ENCODE data around the gene RASEF.
"Not testable (repeated sequence)": the region's sequence is repeated elsewhere in the genome, so short reads cannot be mapped to it uniquely, and the experiment has no call there.

The RASEF gene

DNA sequence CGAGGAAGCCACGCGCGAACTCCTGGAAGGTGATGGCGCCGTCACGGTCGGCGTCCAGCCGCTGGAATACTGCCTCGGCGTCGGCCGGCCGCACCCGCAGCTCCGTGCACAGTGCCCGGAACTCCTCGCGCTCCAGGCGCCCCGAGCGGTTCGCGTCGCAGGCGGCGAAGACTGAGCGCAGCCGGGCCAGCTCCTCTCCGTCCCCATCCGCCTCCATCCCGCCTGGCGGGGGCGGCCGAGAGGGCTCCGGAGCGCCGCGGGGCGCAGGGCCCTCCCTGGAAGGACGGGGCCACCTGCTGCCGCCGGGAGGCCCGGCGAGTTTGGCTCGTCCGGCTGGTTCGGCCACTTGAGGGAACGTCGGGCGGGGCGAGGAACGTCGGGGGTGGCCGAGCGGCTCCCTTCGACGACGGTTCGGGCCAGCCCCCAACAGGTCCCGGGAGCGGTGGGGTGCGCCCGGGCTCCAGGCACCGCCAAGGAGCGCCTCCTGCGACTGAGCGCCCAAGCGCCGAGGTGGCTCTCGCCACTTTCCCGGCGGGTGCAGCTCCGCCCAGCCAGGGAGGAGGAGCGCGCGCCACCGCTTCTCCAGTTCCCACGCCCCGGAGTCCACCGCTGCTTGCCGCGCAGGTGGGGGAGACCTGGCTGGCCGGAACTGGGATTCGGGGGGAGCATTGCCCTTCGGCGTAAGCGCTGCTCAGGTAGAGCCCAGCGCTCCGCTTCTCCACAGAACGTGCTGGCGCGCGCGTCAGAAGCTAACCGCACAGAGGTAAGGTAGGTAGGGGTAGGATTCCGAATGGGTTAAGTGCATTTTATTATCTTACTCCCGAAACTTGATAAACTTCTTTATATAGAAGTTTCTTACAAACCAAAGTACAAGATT lies at the start of gene RASEF:
TSS of gene RASEF (minus strand) at position 492 of the 877 bp plus-strand sequence. CDS start at position 217, 275 bp downstream.
- DNase-seq (ENCODE audit: low read depth): no peak

DNA sequence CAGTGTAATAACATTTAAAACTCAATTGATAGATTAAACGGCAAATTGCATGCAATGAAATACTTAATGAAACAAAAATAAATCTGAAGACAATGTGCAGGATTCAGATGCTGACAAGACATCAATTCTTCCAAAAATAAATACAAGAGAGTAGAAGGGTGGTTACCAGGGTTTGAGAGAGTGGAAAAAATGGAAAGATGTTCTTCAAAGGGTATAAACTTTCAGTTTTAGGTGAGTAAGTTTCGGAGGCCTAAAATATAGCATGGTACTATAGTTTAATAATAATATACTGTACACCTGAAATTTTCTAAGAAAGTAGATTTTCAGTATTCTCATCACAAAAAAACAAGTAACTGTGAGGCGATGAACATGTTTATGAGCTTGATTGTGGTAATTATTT lies 48.2 kb upstream of the RASEF start:
- DNase-seq (ENCODE audit: low read depth): no peak

DNA sequence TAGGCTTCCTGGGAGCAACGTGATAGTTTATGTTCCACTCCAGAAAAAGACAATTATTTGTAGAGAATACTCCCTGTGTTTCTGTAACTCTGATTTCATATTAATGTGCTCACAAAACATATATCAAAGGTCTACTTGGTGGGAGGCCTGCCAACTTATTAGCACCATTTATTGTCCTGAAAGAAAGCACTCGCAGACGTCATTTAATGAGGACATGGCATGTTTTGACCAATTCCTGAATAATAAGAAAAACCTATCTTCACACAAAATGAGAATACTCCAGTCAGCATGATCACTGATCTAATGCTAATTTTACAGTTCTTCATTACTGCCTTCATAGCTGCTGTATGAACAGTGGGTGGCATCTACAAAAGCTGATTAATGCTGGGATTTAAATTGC lies 46.4 kb upstream of the RASEF start:
- no peak for DNase-seq (ENCODE audit: low read depth)

DNA sequence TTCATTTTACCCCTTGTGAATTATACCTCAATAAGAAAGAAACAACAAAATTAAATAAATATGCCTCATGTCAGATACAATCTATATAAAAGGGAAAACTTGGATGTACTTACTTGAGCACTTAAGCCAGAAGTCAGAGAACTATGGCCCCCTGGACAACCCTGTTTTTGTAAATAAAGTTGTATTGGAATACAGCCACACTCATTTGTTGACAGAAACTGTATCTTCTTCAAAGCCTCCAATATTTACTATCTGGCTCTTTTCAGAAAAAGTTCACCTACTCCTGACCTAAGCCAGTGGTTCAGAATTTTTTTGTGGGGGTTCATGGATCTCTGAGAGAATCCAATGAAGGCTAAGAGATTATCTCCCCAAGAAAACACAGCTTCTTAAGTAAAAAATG lies 45.3 kb upstream of the RASEF start:
- DNase-seq (ENCODE audit: low read depth): no peak

DNA sequence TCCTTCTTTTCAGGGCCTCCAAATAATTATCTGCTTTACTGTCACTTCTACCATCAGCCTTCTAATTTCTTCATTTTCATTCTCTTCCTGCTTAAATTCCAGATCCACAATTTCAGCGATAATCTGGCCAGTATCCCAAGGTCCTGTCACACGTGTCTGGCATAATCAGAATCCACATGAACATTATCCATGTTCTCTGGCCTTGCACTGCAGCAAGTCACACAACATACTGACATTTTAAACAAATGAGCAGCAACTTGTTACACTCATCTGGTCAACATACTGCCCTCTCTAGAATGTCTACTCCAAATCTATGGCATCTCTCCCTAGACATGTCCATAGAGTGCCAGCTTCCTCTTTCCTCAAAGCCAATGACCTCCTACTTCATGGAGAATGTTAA lies 43.8 kb upstream of the RASEF start:
- no peak for DNase-seq (ENCODE audit: low read depth)

DNA sequence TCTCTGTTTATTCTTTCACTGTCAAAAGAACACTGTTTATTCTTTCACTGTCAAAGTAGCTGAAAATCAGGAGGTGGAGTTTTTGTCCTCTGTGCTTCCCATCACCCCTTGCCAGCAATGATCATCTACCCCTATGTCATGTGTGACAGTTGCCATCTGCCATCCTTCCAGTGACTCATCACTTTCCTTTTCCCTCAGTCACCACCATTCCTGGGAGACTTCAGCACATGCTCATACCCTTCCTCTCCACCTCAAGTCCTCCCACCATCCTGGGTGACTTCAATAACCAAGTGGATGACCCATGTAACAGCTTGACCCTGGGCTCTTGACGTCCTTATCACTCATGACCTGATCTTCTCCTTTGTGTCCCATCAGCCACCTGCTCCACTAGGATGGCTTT lies 43.3 kb upstream of the RASEF start:
- no peak for DNase-seq (ENCODE audit: low read depth)

DNA sequence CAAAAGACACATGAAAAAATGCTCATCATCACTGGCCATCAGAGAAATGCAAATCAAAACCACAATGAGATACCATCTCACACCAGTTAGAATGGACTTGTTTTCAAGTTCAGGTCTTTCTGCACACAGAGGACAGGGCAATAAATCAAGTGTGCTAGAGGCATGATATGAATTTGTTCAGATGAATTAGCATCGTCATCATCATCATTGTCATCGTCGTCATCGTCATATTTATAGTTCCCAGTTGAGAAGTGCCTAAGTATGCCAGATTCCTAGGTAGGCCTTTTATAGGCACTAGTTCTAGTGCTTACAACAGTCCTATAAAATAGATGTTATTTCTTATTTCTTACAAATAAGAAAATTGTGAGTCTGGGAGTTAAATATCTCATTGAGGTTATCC lies 34.7 kb upstream of the RASEF start:
- no peak for DNase-seq (ENCODE audit: low read depth)

DNA sequence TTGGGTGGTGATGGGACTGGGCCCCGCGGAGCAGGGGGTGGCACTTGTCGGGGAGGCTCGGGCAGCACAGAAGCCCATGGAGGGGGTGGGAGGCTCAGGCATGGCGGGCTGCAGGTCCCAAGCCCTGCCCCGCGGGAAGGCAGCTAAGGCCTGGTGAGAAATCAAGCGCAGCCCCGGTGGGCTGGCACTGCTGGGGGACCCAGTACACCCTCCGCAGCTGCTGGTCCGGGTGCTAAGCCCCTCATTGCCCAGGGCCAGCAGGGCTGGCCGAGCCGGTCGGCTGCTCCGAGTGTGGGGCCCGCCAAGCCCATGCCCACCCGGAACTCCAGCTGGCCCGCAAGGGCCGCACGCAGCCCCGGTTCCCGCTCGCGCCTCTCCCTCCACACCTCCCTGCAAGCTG lies 30.4 kb upstream of the RASEF start:
- DNase-seq (ENCODE audit: low read depth): not testable (repeated sequence)

DNA sequence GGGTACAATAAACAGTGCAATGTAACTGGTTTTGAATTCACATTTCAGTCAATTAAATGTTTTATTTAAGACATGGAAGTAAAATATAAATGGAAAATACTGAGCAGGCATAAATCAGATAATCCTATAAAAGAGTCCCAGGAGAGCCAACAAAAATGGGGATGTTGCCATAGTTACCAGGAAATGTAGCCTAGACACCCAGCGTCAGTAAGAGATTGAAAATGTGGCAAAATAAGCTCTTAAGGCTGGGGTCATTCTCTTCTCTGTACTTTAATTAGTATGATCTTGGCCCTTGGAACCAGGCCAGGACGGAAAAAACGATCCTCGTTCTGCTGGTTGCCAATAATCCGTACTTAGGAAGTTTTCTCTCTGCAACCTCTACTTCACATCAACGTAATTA lies 18.9 kb upstream of the RASEF start:
- DNase-seq (ENCODE audit: low read depth): no peak

DNA sequence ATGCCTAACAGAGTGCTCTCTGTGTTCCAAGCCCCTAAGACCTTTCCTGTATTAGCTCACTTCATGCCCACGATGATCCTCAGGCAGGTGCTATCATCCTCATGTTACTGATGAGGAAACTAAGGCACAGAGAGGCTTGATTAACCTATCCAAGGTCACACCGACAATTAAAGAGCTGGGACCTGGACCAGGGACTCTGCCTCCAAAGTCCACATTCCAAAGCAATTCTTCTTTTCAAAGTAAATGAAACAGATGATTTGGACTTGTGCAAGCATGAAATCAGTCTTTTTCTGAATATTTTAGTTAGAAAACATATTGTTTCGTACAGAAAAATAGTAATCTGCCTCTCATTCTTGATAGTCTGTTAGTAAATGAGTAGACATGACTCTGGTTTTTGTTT lies 18.1 kb upstream of the RASEF start:
- no peak for DNase-seq (ENCODE audit: low read depth)

DNA sequence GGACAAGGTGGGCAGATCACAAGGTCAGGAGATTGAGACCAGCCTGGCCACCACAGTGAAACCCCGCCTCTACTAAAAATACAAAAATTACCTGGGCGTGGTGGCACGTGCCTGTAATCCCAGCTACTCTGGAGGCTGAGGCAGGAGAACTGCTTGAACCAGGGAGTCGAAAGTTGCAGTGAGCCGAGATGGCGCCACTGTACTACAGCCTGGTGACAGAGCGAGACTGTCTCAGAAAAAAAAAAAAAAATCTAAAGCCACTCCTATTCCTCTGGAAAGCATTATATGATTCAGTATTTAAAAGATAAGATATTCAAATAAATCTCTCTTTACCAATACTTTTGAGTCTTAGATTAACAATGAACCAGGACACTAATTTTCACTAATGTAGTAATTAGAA lies 13.0 kb upstream of the RASEF start:
- DNase-seq (ENCODE audit: low read depth): not testable (repeated sequence)

DNA sequence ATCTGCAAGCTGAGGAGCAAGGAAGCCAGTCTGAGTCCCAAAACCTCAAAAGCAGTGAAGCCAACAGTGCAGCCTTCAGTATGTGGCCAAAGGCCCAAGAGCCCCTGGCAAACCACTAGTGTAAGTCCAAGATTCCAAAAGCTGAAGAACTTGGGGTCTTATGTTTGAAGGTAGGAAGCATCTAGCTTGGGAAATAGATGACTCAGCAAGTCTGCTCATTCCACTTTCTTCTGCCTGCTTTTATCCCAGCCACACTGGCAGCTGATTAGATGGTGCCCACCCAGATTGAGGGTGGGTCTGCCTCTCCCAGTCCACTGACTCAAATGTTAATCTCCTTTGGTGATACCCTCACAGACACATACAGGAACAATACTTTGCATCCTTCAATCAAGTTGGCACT lies 9.6 kb upstream of the RASEF start:
- not testable (repeated sequence) for DNase-seq (ENCODE audit: low read depth)

DNA sequence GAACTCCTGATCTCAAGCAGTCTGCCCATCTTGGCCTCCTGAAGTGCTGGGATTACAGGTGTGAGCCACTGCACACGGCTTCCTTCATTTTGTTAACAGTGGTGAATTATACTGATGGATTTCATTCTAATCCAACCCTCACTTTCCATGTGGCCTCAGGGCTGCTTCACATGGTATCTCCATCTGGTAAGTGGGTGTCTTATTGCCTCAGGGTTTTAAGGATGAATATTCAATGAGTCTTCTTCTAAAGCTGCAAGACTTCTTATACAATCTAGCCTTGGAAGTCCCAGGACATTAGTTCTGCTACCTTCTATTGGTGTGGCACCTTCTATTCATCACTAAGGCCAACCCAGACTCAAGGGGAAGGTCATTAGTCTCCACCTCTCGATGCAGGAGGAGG lies 8.7 kb upstream of the RASEF start:
- no peak for DNase-seq (ENCODE audit: low read depth)

DNA sequence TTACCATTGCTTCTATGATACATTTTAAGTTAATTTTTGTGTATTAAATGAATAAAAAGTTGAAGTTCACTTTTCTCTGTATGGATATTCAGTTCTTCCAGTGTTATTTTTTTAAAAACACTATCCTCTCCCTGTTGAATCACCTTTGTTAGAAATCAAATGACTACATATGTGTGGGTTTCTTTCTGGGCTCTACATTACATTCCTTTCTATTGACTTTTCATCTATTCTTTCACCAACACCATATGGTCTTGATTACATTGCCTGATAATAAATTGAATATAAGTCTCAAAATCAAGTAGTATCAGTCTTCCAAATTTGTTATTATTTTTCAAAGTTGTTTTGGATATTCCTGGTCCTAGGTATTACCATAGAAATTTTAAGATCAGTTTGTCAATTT lies 7.3 kb upstream of the RASEF start:
- no peak for DNase-seq (ENCODE audit: low read depth)

DNA sequence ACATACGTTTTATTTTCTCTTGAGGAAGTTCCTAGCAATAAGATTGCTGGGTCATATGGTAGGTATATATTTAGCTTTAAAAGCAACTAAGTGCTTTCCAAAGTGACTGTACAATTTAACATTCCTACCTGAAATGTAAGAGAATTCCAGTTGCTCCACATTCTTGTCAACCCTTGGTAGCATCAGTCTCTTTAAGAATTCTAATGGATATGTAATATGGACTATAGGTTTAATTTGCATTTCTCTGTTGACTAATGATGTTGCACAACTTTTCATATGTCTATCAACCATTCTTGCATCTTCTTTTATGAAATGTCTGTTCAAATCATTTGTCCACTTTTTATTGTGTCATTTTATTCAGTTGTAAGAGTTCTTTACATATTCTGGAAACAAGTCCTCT lies 6.7 kb upstream of the RASEF start:
- no peak for DNase-seq (ENCODE audit: low read depth)

DNA sequence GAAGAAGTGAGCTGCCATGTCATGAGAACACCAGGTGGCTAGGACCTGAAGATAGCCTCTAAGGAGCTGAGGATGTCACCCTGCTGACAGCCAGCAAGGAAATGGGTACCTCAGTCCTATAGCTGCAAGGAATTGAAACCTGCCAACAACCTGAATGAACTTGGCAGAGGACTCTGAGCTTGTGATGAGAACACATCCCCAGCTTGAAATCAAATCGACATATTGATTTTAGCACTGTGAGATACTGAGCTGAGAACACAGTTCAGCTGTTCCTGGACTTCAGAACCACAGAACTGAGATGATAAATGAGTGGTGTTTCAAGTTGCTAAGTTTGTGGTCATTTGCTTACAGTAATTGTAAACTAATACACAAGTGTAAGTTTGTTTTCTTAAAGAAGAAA lies 5.5 kb upstream of the RASEF start:
- no peak for DNase-seq (ENCODE audit: low read depth)

DNA sequence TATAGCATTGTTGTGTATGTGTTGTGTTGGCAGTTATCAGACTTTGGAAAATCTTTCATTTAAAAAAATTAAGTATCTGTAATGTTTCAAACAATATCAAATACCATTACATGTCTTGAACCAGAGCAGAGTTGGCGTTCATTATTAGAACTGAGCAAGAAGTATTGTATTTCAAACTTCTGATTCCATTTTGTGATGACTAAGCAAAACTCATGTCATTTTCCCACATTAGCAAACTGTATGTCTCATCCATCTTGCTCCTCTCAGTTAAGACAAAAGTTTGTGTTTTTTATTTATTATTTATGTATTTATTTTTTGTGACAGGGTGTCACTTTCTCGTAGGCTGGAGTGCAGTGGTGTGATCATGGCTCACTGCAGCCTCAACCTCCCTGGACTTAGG lies 4.6 kb upstream of the RASEF start:
- DNase-seq (ENCODE audit: low read depth): no peak

DNA sequence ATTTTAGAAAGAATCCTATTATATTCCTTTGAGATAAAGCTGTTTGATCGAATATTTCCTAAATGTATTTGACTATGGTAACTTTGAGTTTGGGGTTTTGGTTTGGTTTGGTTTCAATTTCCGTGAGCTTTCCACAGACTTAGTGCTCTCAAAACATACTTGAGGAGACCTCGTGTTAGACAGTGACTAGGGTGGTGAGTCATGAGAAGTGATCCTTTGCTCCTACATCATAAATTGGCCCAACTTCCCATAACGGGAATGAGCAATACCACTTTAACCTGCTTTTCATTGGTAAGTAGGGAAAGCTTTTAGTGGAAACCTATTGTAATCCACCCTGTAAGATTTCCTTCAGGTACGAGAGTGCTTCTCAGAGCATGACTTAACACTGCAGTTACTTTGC lies 3.8 kb upstream of the RASEF start:
- no peak for DNase-seq (ENCODE audit: low read depth)

DNA sequence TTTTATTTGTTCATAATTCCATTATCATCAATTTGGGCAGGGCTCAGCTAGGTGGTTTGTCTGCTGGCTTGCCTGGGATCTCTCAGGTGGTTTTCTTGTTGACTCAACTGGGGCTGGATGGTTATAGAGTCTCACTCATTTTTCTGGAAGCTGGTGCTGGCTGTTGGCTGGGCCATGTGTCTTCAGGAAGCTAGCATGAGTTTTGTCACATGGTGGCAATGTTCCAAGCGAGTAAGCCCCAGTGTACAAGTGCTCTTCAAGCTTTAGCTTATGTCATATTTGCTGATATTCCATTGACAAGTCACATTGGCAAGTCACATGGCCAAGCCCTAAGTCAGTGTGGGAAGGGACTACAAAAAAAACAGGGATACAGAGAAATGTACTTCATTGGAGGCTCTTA lies 2.3 kb upstream of the RASEF start:
- no peak for DNase-seq (ENCODE audit: low read depth)

DNA sequence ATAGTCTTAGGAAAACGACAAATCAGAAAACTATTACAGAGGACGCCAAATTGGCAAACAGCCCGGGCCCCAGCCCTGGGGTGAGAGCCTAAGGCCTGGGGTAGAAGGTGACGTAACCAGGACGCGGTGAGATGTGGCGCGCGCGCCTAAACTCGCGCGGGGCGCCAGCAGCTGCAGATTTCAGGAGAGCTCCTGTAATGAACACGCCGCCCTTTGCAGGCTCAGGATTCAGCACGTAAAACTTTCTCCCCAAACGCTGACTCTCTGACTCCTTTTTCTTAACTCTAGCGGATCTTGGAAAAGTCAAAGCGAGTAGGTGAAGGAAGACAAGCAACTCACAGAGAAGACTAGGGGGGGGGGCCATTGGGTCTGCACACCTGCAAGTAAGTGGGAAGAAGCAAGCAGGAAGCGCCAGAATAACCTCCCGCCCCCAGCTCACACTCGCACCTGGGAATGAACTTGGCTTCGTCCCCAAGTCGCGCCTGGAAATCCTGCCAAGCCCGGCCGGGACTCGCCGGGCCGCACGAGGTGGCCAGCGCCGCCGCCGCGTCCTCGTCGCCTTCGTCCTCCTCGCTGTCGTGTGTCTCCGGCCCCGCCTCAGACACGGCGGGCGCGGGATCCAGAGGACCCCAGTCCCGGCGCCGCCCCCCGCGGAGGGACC lies 822 bp downstream of the RASEF start:
- DNase-seq (ENCODE audit: low read depth): no peak

DNA sequence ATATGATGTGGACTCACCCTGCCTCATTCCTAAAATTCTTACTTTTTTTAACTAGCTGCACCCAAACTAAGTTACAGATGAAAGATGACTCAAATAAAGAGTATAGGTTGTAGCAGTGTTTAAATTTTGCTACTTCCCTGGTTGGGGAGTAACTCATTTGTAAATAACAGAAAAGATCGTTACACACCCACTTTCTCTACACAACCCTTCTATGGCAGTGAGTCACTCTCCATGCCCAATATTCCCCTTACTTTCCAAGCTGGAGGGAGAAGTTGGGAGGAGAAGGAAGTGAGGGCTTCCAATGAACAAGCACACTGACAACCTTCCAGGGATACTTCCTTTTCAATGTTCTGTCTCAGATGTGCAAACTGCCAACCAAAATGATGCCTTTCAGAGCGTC lies 1.9 kb downstream of the RASEF start:
- DNase-seq (ENCODE audit: low read depth): no peak

DNA sequence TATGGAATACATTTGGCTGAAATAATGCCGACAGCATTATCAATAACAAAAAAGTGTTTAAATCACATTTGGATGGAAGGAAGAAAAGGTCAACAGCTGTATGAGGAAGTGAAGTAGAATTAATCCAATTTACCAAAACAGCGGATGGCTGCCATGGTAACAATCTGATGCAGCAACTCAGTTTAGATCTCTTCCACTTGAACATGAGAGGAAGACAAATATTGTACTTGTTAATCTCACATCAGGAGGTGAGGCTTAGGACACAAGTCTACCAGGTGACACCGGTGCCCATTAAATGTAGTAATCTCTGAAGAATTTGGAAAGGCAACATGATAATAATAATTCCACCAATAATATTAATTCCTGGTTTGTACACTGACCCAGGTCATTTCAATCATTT lies 2.4 kb downstream of the RASEF start:
- DNase-seq (ENCODE audit: low read depth): no peak

DNA sequence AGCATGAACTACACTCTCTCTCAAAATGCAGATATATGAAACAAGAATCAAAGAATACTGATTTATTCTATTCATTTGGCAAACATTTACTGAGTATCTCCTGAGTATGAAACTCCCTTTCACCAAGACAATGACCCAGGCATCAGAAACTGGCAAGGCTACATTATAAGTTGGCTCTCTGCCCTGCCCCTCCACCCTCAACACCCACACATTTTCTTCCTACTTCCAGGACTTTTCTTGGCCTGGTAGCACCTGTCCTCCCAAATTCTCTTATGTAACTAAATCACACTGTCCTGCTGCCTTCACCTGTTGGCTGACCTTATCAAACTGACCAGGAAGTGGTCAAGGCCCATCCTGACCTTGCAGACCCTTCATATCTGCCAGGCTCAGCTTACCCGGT lies 3.5 kb downstream of the RASEF start:
- no peak for DNase-seq (ENCODE audit: low read depth)

DNA sequence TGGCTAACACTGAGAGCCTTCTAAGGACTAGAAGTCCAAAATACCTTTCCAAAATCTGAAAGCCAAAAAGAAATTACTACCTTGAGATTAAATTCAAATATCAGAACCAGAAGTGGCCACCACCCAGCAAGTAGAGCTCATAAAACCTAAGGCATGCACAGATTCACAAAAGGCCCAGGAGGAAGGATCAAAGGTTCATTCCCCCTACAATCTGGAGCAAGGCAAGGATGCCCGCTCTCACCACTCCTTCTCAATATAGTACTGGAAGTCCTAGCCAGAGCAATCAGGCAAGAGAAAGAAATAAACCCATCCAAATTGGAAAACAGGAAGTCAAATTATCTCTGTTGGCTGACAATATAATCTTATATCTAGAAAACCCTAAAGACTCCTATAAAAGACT lies 6.0 kb downstream of the RASEF start:
- no peak for DNase-seq (ENCODE audit: low read depth)

Measured in activated T-helper 9 cell treated with anti-CD3 and anti-CD28 coated beads, Interleukin-2, amount 50 U/mL, for 16 hours (primary cell).